ENCODE data around the gene SGPP1. TPM values are rescaled to one million over a fixed set of nuclear protein-coding genes. Genes with fewer than 3 reads are reported as not detected.
"Not testable (repeated sequence)": the region's sequence is repeated elsewhere in the genome, so short reads cannot be mapped to it uniquely, and the experiment has no call there.

SGPP1 gene
- total RNA-seq, 1 experiment from 2014 or later: 5.5 TPM

DNA sequence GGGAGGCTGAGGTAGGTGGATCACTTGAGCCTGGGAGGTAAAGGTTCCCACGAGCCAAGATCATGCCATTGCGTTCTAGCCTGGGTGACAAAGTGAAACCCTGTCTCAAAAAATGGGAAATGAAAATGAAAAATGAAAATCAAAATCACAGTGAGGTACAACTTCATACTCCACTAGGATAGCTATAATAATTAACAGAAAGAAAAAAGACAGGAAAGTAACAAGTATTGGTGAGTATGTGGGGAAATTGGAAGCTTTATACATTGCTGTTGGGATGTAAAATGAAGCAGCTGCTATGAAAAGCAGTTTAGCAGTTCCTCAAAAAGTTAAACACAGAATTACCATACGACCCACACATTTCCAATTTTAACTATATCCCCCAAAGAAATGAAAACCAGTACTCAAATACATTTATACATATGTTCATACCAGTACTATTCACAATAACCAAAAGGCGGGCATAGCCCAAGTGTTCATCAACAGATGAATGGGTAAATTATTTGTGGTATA is 22.2 kb downstream of the SGPP1 start:
- Histone ChIP-seq H3K79me2 (ENCODE audit: insufficient read depth, low read length) (no peaks in the 10 kb centered on the region), H3K9me3 (ENCODE audit: control insufficient read depth, low read depth, low read length) (no peaks in the 10 kb centered on the region), H2AK5ac (ENCODE audit: insufficient read length, low read length) (no peak overlapping the region), H2AFZ (ENCODE audit: low read length) (no peak overlapping the region), H3K4me2 (ENCODE audit: insufficient read depth, insufficient read length, low read length) (no peak overlapping the region), H3K79me1 (ENCODE audit: insufficient read depth, low read depth, low read length, poor library complexity, severe bottlenecking) (no peaks in the 10 kb centered on the region), H4K91ac (ENCODE audit: insufficient read length, low read depth, low read length) (no peak overlapping the region), H3T11ph (ENCODE audit: low read length) (no peak overlapping the region), H3K27me3 (ENCODE audit: insufficient read depth, low read length) (no peaks in the 10 kb centered on the region), H2BK120ac (ENCODE audit: low read depth, low read length, poor library complexity, severe bottlenecking) (no peak overlapping the region), H2BK20ac (ENCODE audit: low read depth, low read length, poor library complexity, severe bottlenecking) (no peak overlapping the region), H3K27ac (ENCODE audit: insufficient read length, low read depth, low read length) (no peak overlapping the region), H2BK12ac (ENCODE audit: insufficient read length, low read depth, low read length) (no peak overlapping the region), H3K4me1 (ENCODE audit: insufficient read depth, low read length) (no peaks in the 10 kb centered on the region), H4K8ac (replicated peaks; ENCODE audit: insufficient read length, low read depth, low read length) (no peak overlapping the region), H2BK5ac (ENCODE audit: insufficient read length, low read length) (no peak overlapping the region), H2BK15ac (ENCODE audit: low read depth, low read length) (no peak overlapping the region), H4K5ac (ENCODE audit: insufficient read length, low read depth, low read length) (no peak overlapping the region), H3K23ac (ENCODE audit: insufficient read length, low read depth, low read length) (no peak overlapping the region), H4K20me1 (ENCODE audit: control insufficient read depth, insufficient read depth, insufficient read length) (no peaks in the 10 kb centered on the region), H3K9ac (ENCODE audit: extremely low read depth, insufficient read length, low read length) (no peak overlapping the region), H3K23me2 (ENCODE audit: insufficient read length, low read depth, low read length, poor library complexity, severe bottlenecking) (no peaks in the 10 kb centered on the region), H3K18ac (ENCODE audit: insufficient read length, low read depth, low read length) (no peak overlapping the region), H3K14ac (ENCODE audit: insufficient read depth, low read length) (no peak overlapping the region), H3K56ac (ENCODE audit: insufficient read length, low read depth, low read length) (no peak overlapping the region), H3K4ac (ENCODE audit: low read depth, low read length) (no peak overlapping the region)
- Mint-ChIP-seq H3K27ac (no peak overlapping the region), H3K9me3 (no peaks in the 10 kb centered on the region), H3K4me3 (no peak overlapping the region), H3K27me3 (ENCODE audit: low read depth) (no peaks in the 10 kb centered on the region), H3K4me1 (peaks cover 4% of the 10 kb centered on the region in 2 experiments), H3K36me3 (ENCODE audit: insufficient read depth in 1 of 3, low read depth in 3 of 3) (no peaks in the 10 kb centered on the region; a peak in 1 of 7 replicates)
- no CpG with 5 or more reads among the region's 4 CpGs for WGBS (ENCODE audit: extremely low coverage, insufficient read length, low lambda C conversion rate)
- TF ChIP-seq, protein P1, sequence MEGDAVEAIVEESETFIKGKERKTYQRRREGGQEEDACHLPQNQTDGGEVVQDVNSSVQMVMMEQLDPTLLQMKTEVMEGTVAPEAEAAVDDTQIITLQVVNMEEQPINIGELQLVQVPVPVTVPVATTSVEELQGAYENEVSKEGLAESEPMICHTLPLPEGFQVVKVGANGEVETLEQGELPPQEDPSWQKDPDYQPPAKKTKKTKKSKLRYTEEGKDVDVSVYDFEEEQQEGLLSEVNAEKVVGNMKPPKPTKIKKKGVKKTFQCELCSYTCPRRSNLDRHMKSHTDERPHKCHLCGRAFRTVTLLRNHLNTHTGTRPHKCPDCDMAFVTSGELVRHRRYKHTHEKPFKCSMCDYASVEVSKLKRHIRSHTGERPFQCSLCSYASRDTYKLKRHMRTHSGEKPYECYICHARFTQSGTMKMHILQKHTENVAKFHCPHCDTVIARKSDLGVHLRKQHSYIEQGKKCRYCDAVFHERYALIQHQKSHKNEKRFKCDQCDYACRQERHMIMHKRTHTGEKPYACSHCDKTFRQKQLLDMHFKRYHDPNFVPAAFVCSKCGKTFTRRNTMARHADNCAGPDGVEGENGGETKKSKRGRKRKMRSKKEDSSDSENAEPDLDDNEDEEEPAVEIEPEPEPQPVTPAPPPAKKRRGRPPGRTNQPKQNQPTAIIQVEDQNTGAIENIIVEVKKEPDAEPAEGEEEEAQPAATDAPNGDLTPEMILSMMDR (conservative IDR thresholded peaks at IDR 0.05): no peak
- no peak for DNase-seq

DNA sequence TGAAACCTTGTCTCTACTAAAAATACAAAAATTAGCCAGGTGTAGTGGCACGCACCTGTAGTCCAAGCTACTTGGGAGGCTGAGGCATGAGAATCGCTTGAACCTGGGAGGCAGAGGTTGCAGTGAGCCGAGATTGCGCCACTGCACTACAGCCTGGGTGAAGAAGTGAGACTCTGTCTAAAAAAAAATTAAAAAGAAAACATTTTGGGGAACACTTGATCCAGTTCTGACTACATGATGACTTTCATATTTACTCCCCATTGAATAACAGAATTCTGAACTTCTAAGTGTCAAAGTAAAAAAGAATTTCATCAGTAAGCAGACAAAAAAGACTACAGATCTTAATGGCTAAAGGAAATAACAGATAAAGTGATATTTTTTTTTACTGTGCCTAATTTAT is 25.3 kb downstream of the SGPP1 start:
- not testable (repeated sequence) for H3K4me1 ChIP-seq (ENCODE audit: insufficient read depth, low read length); H3K56ac ChIP-seq (ENCODE audit: insufficient read length, low read depth, low read length); H3K23me2 ChIP-seq (ENCODE audit: insufficient read length, low read depth, low read length, poor library complexity, severe bottlenecking); H2BK5ac ChIP-seq (ENCODE audit: insufficient read length, low read length); H3K9me3 Mint-ChIP-seq; H3K18ac ChIP-seq (ENCODE audit: insufficient read length, low read depth, low read length); H2BK15ac ChIP-seq (ENCODE audit: low read depth, low read length); H2AK5ac ChIP-seq (ENCODE audit: insufficient read length, low read length); H4K20me1 ChIP-seq (ENCODE audit: control insufficient read depth, insufficient read depth, insufficient read length); H3K9me3 ChIP-seq (ENCODE audit: control insufficient read depth, low read depth, low read length); H4K8ac ChIP-seq (replicated peaks; ENCODE audit: insufficient read length, low read depth, low read length); H3K23ac ChIP-seq (ENCODE audit: insufficient read length, low read depth, low read length); H3K4me2 ChIP-seq (ENCODE audit: insufficient read depth, insufficient read length, low read length); H3K36me3 Mint-ChIP-seq (ENCODE audit: insufficient read depth in 1 of 3, low read depth in 3 of 3); H3K14ac ChIP-seq (ENCODE audit: insufficient read depth, low read length); H4K5ac ChIP-seq (ENCODE audit: insufficient read length, low read depth, low read length); H4K91ac ChIP-seq (ENCODE audit: insufficient read length, low read depth, low read length); H3K27me3 Mint-ChIP-seq (ENCODE audit: low read depth); H3T11ph ChIP-seq (ENCODE audit: low read length); H3K4ac ChIP-seq (ENCODE audit: low read depth, low read length); H2AFZ ChIP-seq (ENCODE audit: low read length); H3K79me2 ChIP-seq (ENCODE audit: insufficient read depth, low read length); H3K27ac Mint-ChIP-seq; H2BK20ac ChIP-seq (ENCODE audit: low read depth, low read length, poor library complexity, severe bottlenecking); H3K27me3 ChIP-seq (ENCODE audit: insufficient read depth, low read length); H3K4me3 Mint-ChIP-seq; H2BK12ac ChIP-seq (ENCODE audit: insufficient read length, low read depth, low read length); H3K27ac ChIP-seq (ENCODE audit: insufficient read length, low read depth, low read length); DNase-seq; H2BK120ac ChIP-seq (ENCODE audit: low read depth, low read length, poor library complexity, severe bottlenecking); H3K79me1 ChIP-seq (ENCODE audit: insufficient read depth, low read depth, low read length, poor library complexity, severe bottlenecking); H3K4me1 Mint-ChIP-seq; H3K9ac ChIP-seq (ENCODE audit: extremely low read depth, insufficient read length, low read length)
- WGBS (ENCODE audit: extremely low coverage, insufficient read length, low lambda C conversion rate): no CpG with 5 or more reads among the region's 4 CpGs

Measured in H9 (cell line).